ENCODE measurements around the gene FNDC11. TPM values are rescaled to one million over a fixed set of nuclear protein-coding genes. Genes with fewer than 3 reads are reported as not detected.

Gene FNDC11
- total and polyA plus RNA-seq, 2 of the 13 experiments (the other 11 are each of a cell fraction or from before 2014, with no cell fraction given) = 0.07 TPM; not detected in 1

- no peak for TF ChIP-seq ZNF775 (CRISPR knock-in tag; IDR thresholded peaks at IDR 0.05; ENCODE audit: borderline replicate concordance)
- TF ChIP-seq ZNF577 (CRISPR knock-in tag; IDR thresholded peaks at IDR 0.05; ENCODE audit: borderline replicate concordance, low read depth) = no peak
- TF ChIP-seq WIZ (CRISPR knock-in tag; IDR thresholded peaks at IDR 0.05) = 0 out of 2 replicates have a peak, but pooled peaks have one; percentile 21
- TF ChIP-seq FOSL2 (CRISPR knock-in tag; IDR thresholded peaks at IDR 0.05) = 0 out of 2 replicates have a peak, but pooled peaks have one; percentile 2
- TF ChIP-seq SKIL (CRISPR knock-in tag; IDR thresholded peaks at IDR 0.05; ENCODE audit: borderline replicate concordance) = no peak
- no peak for TF ChIP-seq ADNP (CRISPR knock-in tag; IDR thresholded peaks at IDR 0.05)
- TF ChIP-seq ZNF407 (CRISPR knock-in tag; IDR thresholded peaks at IDR 0.05; ENCODE audit: not compliant biosample characterization) = peak; percentile 16
- TF ChIP-seq SMARCC2 (IDR thresholded peaks at IDR 0.05) = no peak
- TF ChIP-seq ZBTB7A (CRISPR knock-in tag; IDR thresholded peaks at IDR 0.05) = no peak
- TF ChIP-seq GRHL1 (CRISPR knock-in tag; conservative IDR thresholded peaks at IDR 0.05) = no peak
- 0 out of 2 replicates have a peak, but pooled peaks have one; percentile 10 for TF ChIP-seq RXRA (CRISPR knock-in tag; IDR thresholded peaks at IDR 0.05)
- TF ChIP-seq SMARCE1 (IDR thresholded peaks at IDR 0.05; ENCODE audit: borderline replicate concordance) = no peak
- no peak for TF ChIP-seq NKX3-1 (CRISPR knock-in tag; IDR thresholded peaks at IDR 0.05)
- no peak for TF ChIP-seq U2AF2 (IDR thresholded peaks at IDR 0.05; ENCODE audit: low read depth, low read length)
- no peak for TF ChIP-seq PAF1 (CRISPR knock-in tag; IDR thresholded peaks at IDR 0.05)
- TF ChIP-seq PITX1 (CRISPR knock-in tag; IDR thresholded peaks at IDR 0.05) = no peak
- no peak for TF ChIP-seq CEBPG (CRISPR knock-in tag; IDR thresholded peaks at IDR 0.05)
- TF ChIP-seq ZIK1 (CRISPR knock-in tag; IDR thresholded peaks at IDR 0.05; ENCODE audit: borderline replicate concordance, low read depth) = no peak
Measured at GRCh38 chr20:63582382-63583063, 28.6 kb downstream of the FNDC11 start (continued).

Data from HepG2 (cell line).